Right lobe of liver (tissue), 4 donors: Measurements from ENCODE around the gene RPTOR.

ENCODE experiments used
- CTCF ChIP-seq, 4 donors: fragments of 200-600 bp in 3 of 4; fragments of 450-650 bp in 1 of 4; IDR thresholded peaks; one replicate each; pipeline versions ENCODE4 v1.5.1 to v1.8.0; 2016 to 2022; ENCODE audit warnings: antibody characterized with exemption in 4 of 4, mild to moderate bottlenecking in 2 of 4
- POLR2A ChIP-seq: fragments of 450-650 bp; IDR thresholded peaks from one replicate; pipeline ENCODE4 v1.6.1; 2017; ENCODE audit warnings: antibody characterized with exemption, mild to moderate bottlenecking
- donor health status: DM: no; HTN: no; CAD: no.
- donor health status: DM: no; HTN: no; CAD: no.
- donor health status: DM: no; HTN: yes; CAD: no.

- TF ChIP-seq CTCF (IDR thresholded peaks at IDR 0.05): no peak
- no peak for TF ChIP-seq POLR2A
These were observed 294.3 kb downstream of the RPTOR start for GRCh38 chr17:80839026-80839345.
